GM12872 (cell line): ENCODE results near the gene FBRSL1.

ENCODE experiments used
- TF ChIP-seq, protein P1 (sequence below): IDR thresholded peaks from 3 replicates; pipeline ENCODE4 v1.5.1; 2011; ENCODE audit warnings: low read depth, mild to moderate bottlenecking, low read length, moderate library complexity; ENCODE audit not compliant: insufficient read depth

The FBRSL1 gene

DNA sequence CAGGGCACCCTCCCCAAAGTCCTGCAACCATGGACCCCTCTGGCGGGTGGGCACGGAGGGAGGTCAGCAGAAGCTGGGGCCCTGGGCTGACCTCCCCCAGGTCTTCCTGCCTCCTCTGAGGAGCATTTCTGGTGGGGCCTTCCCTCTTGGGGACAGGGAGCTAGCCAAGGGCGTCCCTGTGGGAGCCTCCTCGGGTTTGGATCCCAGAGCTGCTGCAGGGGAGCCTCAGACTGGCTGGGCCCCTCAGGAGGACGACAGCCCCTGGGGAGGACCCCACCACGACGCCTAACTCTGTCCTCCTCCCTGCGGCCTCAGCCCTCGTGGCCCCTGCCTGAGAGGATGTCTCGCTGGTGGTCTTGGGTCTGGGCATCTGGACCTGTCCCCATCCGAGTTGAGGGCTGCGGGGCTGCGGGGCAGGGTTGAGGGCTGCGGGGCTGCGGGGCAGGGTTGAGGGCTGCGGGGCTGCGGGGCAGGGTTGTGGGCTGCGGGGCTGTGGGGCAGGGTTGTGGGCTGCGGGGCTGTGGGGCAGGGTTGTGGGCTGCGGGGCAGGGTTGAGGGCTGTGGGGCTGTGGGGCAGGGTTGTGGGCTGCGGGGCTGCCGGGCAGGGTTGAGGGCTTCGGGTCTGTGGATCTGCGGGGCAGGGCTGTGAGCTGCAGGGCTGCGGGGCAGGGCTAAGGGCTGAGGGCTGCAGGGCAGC, 37.4 kb downstream of the FBRSL1 start:
- TF ChIP-seq, protein P1, sequence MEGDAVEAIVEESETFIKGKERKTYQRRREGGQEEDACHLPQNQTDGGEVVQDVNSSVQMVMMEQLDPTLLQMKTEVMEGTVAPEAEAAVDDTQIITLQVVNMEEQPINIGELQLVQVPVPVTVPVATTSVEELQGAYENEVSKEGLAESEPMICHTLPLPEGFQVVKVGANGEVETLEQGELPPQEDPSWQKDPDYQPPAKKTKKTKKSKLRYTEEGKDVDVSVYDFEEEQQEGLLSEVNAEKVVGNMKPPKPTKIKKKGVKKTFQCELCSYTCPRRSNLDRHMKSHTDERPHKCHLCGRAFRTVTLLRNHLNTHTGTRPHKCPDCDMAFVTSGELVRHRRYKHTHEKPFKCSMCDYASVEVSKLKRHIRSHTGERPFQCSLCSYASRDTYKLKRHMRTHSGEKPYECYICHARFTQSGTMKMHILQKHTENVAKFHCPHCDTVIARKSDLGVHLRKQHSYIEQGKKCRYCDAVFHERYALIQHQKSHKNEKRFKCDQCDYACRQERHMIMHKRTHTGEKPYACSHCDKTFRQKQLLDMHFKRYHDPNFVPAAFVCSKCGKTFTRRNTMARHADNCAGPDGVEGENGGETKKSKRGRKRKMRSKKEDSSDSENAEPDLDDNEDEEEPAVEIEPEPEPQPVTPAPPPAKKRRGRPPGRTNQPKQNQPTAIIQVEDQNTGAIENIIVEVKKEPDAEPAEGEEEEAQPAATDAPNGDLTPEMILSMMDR, result no peak

DNA sequence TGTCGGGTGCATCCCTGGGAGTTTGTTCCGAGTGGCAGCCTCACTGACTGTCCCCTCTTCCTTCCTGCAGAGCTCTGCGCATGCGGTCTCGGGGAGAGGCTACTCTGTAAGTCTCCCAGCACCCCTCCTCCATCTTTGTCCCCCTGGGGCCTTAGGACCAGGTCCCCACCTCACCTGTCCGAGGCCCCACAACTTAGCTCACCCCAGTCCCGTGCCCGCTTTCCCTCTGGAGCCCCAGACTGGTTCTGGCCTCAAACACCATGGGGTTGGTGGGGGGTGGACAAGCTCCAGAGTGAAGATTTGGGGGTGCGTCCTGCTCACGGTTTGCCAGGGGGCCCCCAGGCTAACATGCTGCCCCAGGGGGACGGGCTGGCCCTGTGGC, 37.9 kb downstream of the FBRSL1 start:
- TF ChIP-seq, protein P1, result no peak

DNA sequence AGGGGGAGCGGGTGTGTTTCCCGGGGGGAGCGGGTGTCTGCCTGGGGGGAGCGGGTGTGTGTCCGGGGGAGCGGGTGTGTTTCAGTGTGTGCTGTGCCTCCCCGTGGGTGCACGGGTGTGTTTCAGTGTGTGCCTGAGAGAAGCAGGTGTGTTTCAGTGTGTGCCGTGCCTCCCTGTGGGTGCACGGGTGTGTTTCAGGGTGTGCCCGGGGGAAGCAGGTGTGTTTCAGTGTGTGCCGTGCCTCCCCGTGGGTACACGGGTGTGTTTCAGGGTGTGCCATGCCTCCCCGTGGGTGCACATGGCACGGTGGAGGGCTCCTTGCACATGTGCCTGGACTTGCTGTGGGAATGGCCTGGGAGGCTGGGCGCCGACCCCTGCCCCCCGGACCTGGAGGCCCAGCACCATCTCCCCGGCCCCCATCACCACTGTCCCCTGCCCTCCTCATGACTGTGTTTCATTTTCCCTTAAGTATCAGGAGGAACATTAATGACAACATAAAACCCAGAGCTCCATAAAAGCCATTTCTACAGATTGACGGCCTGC, 38.7 kb downstream of the FBRSL1 start:
- TF ChIP-seq, protein P1, result no peak

DNA sequence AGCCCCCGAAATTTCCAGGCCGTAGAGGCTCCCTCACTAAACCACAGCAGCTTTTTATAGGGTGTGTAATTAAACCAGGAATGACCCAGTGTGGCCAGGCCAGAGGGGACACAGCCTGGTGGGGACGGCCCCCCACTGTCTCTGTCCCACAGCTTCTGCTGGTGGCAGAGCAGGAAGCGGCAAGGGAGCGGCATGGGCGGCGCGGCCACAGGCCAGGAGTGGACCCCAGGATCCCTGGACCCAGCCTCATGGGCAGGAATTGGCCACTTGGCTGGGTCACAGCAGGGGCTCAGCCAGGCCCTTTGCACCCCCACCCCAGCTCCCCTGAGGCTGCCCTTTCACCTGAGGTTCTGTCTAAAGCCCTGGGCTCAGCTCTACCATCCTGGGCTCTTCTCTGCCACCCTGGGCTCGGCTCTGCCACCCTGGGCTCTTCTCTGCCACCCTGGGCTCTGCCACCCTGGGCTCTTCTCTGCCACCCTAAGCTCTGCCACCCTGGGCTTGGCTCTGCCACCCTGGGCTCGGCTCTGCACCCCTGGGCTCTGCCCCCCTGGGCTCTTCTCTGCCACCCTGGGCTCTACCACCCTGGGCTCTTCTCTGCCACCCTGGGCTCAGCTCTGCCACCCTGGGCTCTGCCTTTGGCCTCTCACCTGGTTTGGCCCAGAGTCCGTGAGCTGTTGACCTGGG, 39.3 kb downstream of the FBRSL1 start:
- TF ChIP-seq, protein P1, result no peak

- TF ChIP-seq, protein P1, result no peak
Measured at GRCh38 chr12:132529906-132530305, 40.0 kb downstream of the FBRSL1 start.

- TF ChIP-seq, protein P1, result no peak
Measured at GRCh38 chr12:132530447-132530846, 40.5 kb downstream of the FBRSL1 start.

- TF ChIP-seq, protein P1, result no peak
Measured at GRCh38 chr12:132530851-132531250, 40.9 kb downstream of the FBRSL1 start.
